ENCODE results near the gene C3orf85.
"Not testable (repeated sequence)": the region's sequence is repeated elsewhere in the genome, so short reads cannot be mapped to it uniquely, and the experiment has no call there.

The C3orf85 gene, protein sequence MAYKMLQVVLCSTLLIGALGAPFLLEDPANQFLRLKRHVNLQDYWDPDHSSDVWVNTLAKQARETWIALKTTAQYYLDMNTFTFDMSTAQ

GRCh38 chr3:109136523-109136922 is at the start of gene C3orf85:
Gene C3orf85 (plus strand): TSS chr3:109136719. CDS start chr3:109136848, 129 bp downstream.
- DNase-seq (ENCODE audit: low read depth): no peak

GRCh38 chr3:109089265-109089664 is 47.3 kb upstream of the C3orf85 start:
- DNase-seq (ENCODE audit: low read depth): no peak

DNA sequence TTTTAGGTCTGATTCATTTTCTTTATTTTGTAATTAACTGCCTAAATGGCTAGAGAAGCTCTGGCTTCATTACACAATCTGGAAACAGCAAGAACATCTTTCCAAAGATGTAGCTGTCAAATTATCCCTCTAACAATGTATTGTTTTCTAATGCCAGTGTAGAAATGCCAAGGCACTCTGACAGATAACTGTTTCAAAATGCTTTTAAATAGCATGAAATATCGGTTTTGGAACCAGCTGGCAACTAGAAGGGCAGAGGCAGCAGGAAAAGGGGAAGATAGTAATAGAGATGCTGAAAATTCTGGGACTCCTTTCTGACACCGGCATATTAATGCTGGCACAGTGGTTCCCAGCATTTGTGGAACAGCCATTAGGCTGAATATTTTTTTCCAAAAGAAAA is 44.7 kb upstream of the C3orf85 start:
- peak; percentile 10 for DNase-seq (ENCODE audit: low read depth)

GRCh38 chr3:109093561-109093960 is 43.0 kb upstream of the C3orf85 start:
- no peak for DNase-seq (ENCODE audit: low read depth)

GRCh38 chr3:109095166-109095565 is 41.4 kb upstream of the C3orf85 start:
- DNase-seq (ENCODE audit: low read depth): no peak

DNA sequence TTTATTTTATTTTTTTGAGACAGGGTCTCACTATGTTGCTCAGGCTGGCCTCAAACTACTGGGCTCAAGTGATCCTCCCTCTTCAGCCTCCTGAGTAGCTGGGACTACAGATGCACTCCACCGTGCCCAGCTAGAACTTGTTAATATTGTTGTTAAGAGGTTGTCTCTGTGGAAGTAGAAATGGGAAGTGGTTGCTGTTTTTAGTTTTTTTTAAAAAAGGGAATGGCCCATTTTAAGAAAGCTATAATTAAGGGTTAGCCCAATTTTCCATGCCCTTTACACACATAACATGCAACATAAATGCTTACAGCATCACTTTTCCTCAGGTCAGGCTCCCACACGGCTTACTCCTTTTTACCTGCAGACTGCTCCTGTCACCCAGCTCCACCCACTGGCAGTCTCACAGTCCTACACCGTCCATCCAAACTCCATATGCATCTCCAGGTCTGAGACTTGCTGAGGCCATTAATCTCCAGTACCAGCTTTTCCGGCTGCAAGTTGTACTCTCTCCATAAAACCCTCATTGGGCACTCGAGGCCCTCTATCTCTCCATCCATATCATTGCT is 38.4 kb upstream of the C3orf85 start:
- no peak for DNase-seq (ENCODE audit: low read depth)

- no peak for DNase-seq (ENCODE audit: low read depth)
Measured at GRCh38 chr3:109109574-109109973, 26.9 kb upstream of the C3orf85 start.

GRCh38 chr3:109112946-109113760 is 23.4 kb upstream of the C3orf85 start:
- DNase-seq (ENCODE audit: low read depth): no peak

- no peak for DNase-seq (ENCODE audit: low read depth)
Measured at GRCh38 chr3:109114746-109115145, 21.8 kb upstream of the C3orf85 start.

GRCh38 chr3:109115451-109115850 is 21.1 kb upstream of the C3orf85 start:
- no peak for DNase-seq (ENCODE audit: low read depth)

- DNase-seq (ENCODE audit: low read depth): no peak
Measured at GRCh38 chr3:109116031-109116430, 20.5 kb upstream of the C3orf85 start.

- no peak for DNase-seq (ENCODE audit: low read depth)
Measured at GRCh38 chr3:109117939-109118338, 18.6 kb upstream of the C3orf85 start, which contains the start of gene MORC1. Gene MORC1 (minus strand): TSS chr3:109118134. CDS start chr3:109118059, 75 bp downstream.

- DNase-seq (ENCODE audit: low read depth): no peak
Measured at GRCh38 chr3:109118584-109118983, 17.9 kb upstream of the C3orf85 start.

GRCh38 chr3:109122690-109123089 is 13.8 kb upstream of the C3orf85 start:
- no peak for DNase-seq (ENCODE audit: low read depth)

DNA sequence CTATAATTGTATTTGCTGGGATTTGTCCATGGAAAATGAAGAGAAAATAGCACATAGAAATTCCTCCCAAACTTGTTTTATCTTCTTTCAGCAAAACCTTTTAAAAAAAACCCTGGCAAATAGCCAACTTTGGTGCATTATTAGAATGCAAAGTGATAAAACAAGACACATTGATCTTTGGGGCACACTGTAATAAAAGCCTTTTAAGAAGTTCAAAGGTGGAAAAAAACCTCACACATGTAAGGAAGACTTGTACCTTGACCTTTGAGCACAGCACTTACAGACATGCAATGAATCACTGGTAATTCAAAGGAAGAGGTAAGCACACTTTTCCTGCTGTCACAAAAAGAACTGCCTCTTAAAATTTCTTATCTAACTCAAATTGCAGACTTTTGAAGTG is 10.6 kb upstream of the C3orf85 start:
- no peak for DNase-seq (ENCODE audit: low read depth)

GRCh38 chr3:109127553-109127952 is 9.0 kb upstream of the C3orf85 start:
- no peak for DNase-seq (ENCODE audit: low read depth)

- DNase-seq (ENCODE audit: low read depth): no peak
Measured at GRCh38 chr3:109131276-109131675, 5.2 kb upstream of the C3orf85 start.

DNA sequence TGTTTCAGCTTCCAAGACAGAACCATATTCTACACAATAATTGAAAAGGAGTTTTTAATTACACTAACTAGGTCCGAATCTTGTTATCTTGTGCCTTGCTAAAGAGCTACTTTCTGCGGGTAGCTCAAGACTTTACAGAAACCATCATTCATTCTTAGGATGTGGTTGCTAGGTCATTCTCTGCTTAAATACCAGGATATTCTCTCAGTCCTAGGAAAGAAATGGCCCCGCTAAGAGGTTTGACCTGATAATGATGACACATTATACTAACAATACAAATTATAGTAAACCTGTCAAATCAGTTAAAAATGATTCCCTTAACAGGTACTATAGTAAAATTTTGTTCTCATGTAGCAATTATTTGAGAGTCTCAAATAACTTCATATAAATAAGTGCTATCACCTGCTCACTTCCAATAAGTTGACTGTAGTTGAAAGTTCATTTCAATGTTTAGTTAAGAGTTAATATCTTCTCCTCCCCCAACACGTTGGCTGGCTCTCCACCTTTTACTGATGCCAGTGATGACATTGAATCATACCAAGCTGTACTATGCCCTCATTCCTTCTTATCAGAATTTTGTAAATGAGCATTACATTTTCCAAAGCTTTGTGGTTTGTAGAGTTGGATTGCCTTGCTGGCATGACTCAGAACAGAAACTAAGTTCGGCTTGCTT is 3.6 kb upstream of the C3orf85 start:
- peak; percentile 79 for DNase-seq (ENCODE audit: low read depth)

DNA sequence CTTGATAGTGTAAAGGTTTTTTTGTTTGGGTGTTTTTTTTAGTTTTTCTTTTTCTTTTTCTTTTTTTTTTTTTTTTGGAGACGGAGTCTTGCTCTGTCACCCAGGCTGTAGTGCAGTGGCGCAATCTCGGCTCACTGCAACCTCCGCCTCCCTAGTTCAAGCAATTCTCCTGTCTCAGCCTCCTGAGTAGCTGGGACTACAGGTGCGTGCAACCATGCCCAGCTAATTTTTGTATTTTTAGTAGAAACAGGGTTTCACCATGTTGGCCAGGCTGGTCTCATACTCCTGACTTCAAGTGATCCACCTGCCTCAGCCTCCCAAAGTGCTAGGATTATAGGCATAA is 3.1 kb upstream of the C3orf85 start:
- DNase-seq (ENCODE audit: low read depth): not testable (repeated sequence)

GRCh38 chr3:109137761-109138160 is 1.2 kb downstream of the C3orf85 start:
- no peak for DNase-seq (ENCODE audit: low read depth)

- DNase-seq (ENCODE audit: low read depth): no peak
Measured at GRCh38 chr3:109140318-109140717, 3.8 kb downstream of the C3orf85 start.

- DNase-seq (ENCODE audit: low read depth): no peak
Measured at GRCh38 chr3:109143646-109144045, 7.1 kb downstream of the C3orf85 start.

GRCh38 chr3:109149078-109149477 is 12.6 kb downstream of the C3orf85 start:
- DNase-seq (ENCODE audit: low read depth): no peak

Measured in amniotic epithelial cell (primary cell).